Panc1 (cell line): ENCODE data around the gene FGF3.

ENCODE experiments used
- CTCF ChIP-seq: fragments of 450-650 bp; IDR thresholded peaks from 2 replicates; pipeline ENCODE4 v1.5.1; 2017; ENCODE audit warnings: mild to moderate bottlenecking
- POLR2AphosphoS5 ChIP-seq: IDR thresholded peaks from 2 replicates; pipeline ENCODE4 v1.6.1; 2012; ENCODE audit warnings: mild to moderate bottlenecking, low read depth, low read length, moderate library complexity

- TF ChIP-seq CTCF (no peak), POLR2AphosphoS5 (no peak)
Observed at GRCh38 chr11:69868871-69869270, 49.7 kb upstream of the FGF3 start.
